Regular cardiac myocyte (primary cell): ENCODE data around the gene GPR158. TPM values are rescaled to one million over a fixed set of nuclear protein-coding genes. Genes with fewer than 3 reads are reported as not detected.

Experiments
- total RNA-seq: library from RNA; depleted of rRNA; stranded (reverse); fragments of >200 nt; gene quantifications from 2 replicates; pipeline ENCODE4 v1.2.3, GENCODE V29; 2014

Gene GPR158
- 0.19 and 0.28 TPM in 2 replicates for total RNA-seq

GRCh38 chr10:25174461-25175230 is at the start of gene GPR158:
TSS of gene GPR158 (plus strand) at chr10:25175001. CDS start at chr10:25175421, 420 bp downstream.

Other genes with a start within 250 kb of the GPR158 start
- gene PRTFDC1, start 222.4 kb upstream of the GPR158 start, total RNA-seq = 8.5 and 15.7 TPM in 2 replicates
- gene ENKUR, start 158.8 kb upstream of the GPR158 start, total RNA-seq = under 0.01 and 0.28 TPM in 2 replicates
- 4.2 and 5.0 TPM in 2 replicates for gene THNSL1, start 158.4 kb upstream of the GPR158 start, total RNA-seq